Amygdala (tissue), 56 donors: ENCODE measurements around the gene UBL5.

Source experiments
- DNase-seq, 56 donors: peaks; one replicate each; lab custom pipeline; 2025; lab: John Stamatoyannopoulos, UW

UBL5 gene

GRCh38 chr19:9877780-9878510 lies 50.2 kb downstream of the UBL5 start:
- DNase-seq: no peak

GRCh38 chr19:9878511-9879196 lies 50.9 kb downstream of the UBL5 start:
- DNase-seq: no peak
